GM10847 (cell line): ENCODE data around the gene CLIC1.

Experiments used
- POLR2A ChIP-seq: IDR thresholded peaks from 2 replicates; pipeline ENCODE4 v1.6.1; 2011; ENCODE audit not compliant: insufficient read length; ENCODE audit errors: extremely low read depth

The CLIC1 gene

GRCh38 chr6:31723245-31723979 lies 12.9 kb downstream of the CLIC1 start, which contains the start of gene MPIG6B:
MPIG6B (plus strand) TSS chr6:31723373; CDS start chr6:31723384, 11 bp downstream.
- TF ChIP-seq POLR2A = no peak

DNA sequence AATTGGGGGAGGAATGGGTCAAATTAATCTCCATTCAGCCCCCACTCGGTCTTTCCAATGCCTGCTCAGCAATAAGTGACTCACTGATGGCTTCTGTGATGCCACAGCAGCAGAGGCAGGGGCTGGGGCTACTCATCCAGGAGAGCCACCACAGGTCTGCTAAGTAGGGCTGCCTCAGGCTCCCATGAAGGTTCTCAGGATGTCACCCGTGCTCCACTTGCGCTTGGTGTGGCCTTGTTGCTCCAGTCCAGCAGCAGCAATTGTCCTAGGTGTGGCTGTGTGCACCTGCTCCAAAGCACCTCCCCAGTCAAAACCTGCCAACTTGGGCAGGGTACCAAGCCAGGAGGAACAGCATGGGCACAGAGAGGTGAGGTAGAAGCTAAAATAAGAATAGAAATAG lies 14.2 kb downstream of the CLIC1 start:
- TF ChIP-seq POLR2A = no peak

DNA sequence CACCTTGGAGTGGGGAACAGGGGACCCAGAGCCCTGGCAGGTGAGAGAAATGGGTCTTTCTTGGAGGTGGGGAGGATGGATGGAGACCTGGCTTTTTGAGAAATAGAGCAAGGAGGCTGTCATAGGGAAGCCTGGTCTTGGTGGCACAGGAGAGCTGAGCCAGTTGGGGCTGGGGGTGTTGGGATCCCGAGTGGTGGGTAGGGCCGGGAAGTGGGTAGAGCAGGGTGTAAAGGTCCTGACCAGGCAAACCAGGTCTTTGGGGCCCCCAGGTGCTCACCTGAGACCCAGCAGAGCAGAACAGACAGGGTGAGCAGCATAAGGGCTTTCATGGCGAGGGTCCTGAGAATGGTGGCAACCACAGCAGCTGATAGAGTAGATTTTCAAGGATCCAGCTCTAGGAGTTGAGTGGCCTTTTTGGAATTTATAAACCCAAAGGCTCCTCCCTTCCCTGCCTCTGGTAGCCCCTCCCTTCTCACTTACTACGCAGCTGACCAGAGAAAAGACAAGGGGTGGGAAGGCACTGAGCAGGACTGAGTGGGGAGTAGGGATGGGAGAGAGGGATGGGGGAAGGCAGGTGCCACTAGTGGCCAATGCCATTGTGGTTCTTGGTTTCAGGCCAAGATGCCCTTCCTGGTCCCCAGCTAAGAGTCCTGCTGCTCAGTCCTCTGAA lies 14.8 kb downstream of the CLIC1 start, which contains the start of gene LY6G6C:
TSS of gene LY6G6C (minus strand) at position 396 of the 670 bp plus-strand sequence. CDS start at position 329, 67 bp downstream.
- no peak for TF ChIP-seq POLR2A

DNA sequence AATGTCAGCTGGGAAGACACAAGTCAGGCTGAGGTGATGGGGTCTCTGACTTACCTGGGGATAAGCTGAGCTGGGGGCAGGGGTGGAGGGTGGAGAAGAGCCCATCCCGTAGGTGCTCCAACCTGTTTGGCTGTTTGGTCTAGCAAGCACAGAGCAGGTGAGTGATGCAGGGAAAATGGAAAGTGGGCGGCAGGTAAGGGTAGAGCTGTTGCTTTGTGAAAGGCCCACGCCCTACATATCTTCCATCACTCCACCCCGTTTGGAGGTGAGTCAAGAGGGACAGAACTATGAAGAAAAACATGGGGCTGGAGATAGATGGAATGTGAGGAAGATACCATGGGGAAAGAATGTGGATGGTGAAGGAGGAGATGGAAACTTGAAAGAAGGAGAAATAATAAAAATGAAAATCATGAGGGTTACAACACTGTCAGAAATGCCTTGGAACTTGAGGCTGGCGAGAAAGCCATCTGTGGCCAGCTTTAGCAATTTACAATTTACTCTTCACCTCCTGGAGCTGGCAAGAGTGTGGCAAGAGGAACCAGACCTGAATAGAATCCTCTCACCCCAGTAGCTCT lies 16.0 kb downstream of the CLIC1 start:
- TF ChIP-seq POLR2A = no peak

DNA sequence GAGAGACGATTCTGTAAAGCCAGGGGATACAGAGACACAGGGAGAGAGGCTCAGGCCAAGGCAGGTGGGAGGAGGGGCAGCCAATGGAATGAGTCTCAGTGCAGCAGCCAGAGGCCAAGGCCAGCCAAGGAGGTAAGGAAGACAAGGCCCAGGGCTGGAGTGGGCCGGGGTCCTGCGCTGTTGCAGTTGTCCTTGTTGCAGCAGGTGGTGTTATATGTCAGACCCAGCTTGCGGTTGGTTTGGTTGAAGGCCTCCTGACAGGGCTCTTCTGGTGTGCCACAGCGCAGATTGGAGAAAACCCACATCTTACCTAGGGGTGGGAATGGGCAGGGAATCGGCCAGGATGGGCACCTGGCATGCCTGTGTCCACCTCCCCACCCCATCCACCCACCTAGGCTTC lies 17.3 kb downstream of the CLIC1 start:
- no peak for TF ChIP-seq POLR2A

GRCh38 chr6:31718265-31718664 lies 18.1 kb downstream of the CLIC1 start:
- no peak for TF ChIP-seq POLR2A

DNA sequence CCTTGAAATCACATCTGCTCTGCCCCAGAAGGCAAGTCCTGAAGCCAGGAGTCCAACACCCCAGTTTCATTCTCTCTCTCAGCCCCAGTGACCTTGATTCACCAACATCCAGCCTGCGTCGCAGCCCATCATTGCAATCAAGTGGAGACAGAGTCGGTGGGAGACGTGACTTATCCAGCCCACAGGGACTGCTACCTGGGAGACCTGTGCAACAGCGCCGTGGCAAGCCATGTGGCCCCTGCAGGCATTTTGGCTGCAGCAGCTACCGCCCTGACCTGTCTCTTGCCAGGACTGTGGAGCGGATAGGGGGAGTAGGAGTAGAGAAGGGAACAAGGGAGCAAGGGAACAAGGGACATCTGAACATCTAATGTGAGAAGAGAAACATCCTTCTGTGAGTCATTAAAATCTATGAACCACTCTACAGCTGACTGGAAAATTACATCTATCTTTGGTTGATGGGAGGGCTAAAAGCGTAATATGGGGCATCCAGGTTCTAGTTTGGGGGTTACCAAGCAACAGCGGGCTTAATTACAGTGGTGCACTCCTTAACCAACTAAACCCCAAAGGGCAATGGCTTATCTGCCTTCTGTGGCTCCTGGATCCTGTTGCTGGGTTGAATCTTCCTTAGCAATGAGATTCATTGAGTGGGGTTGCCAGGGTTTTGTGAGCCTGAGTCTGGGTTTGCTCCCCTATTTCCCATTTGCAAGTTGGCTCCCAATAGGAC lies 18.7 kb downstream of the CLIC1 start:
- no peak for TF ChIP-seq POLR2A

- TF ChIP-seq POLR2A = no peak
Observed at GRCh38 chr6:31715022-31715958, 21.0 kb downstream of the CLIC1 start, which contains the start of gene LY6G6D. LY6G6D (plus strand) TSS chr6:31715348; CDS start chr6:31715356, 8 bp downstream.

DNA sequence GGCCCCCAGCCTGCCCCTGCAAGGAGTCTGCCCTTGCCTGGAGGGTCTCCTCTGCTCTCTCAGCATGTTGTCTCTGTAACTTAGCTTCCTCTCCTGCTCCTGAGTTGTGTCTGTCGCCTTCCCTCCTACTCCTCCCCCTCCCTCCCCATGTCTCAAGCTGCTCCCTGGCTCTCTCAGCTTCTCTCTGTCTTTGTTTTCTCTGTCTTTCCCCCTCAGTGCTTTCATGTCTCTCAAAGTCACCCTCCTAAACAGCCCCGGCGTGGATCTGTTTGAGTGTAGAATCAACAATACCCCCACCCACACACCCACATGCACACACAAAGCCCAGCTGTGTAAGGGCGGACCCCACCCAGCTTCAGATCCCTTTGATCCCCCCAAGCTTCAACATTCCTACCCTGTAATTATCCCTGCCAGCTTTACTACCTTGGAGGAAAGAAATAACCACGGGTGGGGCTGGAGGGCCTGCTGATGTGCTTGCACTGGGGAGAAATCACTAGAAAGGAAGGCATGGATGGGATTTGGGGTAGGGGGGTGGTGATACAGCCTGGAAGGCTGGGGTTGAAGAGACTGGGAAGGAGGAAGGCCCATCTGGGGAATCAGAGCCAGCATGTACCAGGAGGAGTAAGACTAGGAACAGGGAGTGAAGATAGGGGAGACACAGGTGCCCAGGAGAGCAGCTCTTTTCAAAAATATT lies 22.2 kb downstream of the CLIC1 start:
- TF ChIP-seq POLR2A = no peak

GRCh38 chr6:31713465-31713864 lies 22.9 kb downstream of the CLIC1 start:
- no peak for TF ChIP-seq POLR2A

GRCh38 chr6:31712296-31712695 lies 24.0 kb downstream of the CLIC1 start:
- TF ChIP-seq POLR2A = no peak

DNA sequence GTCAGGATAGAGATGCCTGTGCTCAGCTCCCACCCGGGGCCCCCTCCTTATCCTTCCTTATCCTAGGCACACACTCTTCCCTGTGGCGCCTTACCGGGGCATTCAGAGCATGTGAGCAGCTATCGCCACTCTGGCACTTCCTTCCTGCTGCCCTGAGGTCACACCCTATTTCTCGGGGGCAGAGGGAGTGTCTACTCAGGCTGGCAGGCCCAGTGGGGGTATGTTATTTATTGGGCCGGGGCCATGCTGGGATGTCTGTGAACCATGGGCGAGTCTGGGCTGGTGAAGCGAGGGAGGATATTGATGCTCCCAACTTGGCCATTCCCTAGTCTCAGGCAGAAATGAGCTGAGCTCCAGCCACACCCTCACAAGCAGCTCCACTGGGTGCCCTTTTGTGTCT lies 25.1 kb downstream of the CLIC1 start:
- no peak for TF ChIP-seq POLR2A

DNA sequence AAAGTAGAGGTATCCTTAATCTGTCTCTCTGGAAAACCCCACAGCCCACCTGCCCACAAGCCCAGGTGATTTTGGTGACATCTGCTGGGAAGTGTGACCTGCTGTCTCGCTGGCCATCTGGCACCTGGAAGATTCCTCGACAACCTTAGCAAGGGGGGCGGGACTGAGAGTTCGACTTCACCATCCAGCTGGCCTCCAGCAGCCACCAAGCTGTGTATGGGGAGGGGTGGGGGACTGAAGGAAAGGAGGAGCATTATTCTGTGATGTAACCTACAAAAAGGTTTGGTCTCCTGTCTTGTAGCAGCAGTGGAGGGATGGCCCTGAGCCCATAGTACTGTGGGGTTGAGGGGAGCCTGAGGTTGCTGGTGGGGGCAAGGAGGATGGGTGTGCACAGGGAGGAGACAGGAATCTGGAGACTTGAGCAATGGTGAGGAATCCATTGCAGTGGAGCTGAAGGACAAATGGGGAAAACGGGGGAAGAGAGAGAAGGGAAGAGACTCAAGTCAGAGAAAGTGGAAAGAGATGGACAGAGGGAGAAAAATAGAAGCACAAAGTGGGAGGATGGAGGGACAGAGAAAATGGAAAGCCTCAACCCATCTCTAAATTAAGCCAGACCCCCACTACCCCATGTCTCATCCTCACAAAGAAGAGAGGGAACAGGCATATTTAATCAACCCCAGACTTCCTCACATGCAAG lies 25.7 kb downstream of the CLIC1 start:
- no peak for TF ChIP-seq POLR2A

DNA sequence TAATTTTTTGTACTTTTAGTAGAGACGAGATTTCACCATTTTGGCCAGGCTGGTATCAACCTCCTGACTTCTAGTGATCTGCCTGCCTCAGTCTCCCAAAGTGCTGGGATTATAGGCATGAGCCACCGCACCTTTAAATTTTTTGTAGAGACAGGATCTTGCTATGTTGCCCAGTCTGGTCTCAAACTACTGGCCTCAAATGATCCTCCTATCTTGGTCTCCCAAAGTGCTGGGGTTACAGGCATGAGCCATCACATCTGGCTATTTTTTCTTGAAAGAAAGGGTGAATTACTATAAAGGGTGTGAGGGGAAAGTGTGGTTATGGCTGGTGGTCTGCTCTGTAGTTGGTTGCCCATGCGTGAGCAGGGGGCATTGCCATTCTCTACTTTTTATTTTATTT lies 28.1 kb downstream of the CLIC1 start:
- TF ChIP-seq POLR2A = no peak

DNA sequence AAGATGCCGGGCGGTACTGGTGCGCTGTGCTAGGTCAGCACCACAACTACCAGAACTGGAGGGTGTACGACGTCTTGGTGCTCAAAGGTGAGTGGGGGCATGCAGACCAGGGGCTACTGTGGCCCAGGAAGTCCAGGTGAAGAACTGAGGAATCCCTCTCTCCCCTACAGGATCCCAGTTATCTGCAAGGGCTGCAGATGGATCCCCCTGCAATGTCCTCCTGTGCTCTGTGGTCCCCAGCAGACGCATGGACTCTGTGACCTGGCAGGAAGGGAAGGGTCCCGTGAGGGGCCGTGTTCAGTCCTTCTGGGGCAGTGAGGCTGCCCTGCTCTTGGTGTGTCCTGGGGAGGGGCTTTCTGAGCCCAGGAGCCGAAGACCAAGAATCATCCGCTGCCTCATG lies 28.6 kb downstream of the CLIC1 start:
- no peak for TF ChIP-seq POLR2A
